HG03095 (cell line): Measurements from ENCODE around the gene RUVBL2.
"Not testable (repeated sequence)": the region's sequence is repeated elsewhere in the genome, so short reads cannot be mapped to it uniquely, and the experiment has no call there.

Source experiments
- ATAC-seq: cut with Tn5 transposase; IDR thresholded peaks from one replicate; pipeline ENCODE4 v1.9.1; 2021; ENCODE audit warnings: moderate library complexity; ENCODE audit not compliant: unreplicated experiment

The RUVBL2 gene

GRCh38 chr19:49016067-49016839 lies 22.6 kb downstream of the RUVBL2 start:
- no peak for ATAC-seq

- ATAC-seq: no peak
These were observed 23.5 kb downstream of the RUVBL2 start, which contains the start of gene LHB for GRCh38 chr19:49017041-49017665. LHB (minus strand) TSS chr19:49017091; CDS start chr19:49017081, 10 bp downstream.

- no peak for ATAC-seq
These were observed 24.1 kb downstream of the RUVBL2 start for GRCh38 chr19:49017666-49018351.

GRCh38 chr19:49018388-49019241 lies 24.9 kb downstream of the RUVBL2 start:
- ATAC-seq: not testable (repeated sequence)

- no peak for ATAC-seq
These were observed 25.7 kb downstream of the RUVBL2 start for GRCh38 chr19:49019242-49019932.

- ATAC-seq: no peak
These were observed 26.7 kb downstream of the RUVBL2 start for GRCh38 chr19:49020342-49020741.

- no peak for ATAC-seq
These were observed 27.5 kb downstream of the RUVBL2 start for GRCh38 chr19:49020931-49021895.

GRCh38 chr19:49022116-49022515 lies 28.4 kb downstream of the RUVBL2 start:
- no peak for ATAC-seq

- not testable (repeated sequence) for ATAC-seq
These were observed 30.5 kb downstream of the RUVBL2 start, which contains the start of gene CGB3 for GRCh38 chr19:49024233-49024632. CGB3 (minus strand) TSS chr19:49024333; CDS start chr19:49023971, 362 bp downstream.

GRCh38 chr19:49025088-49025487 lies 31.4 kb downstream of the RUVBL2 start:
- ATAC-seq: not testable (repeated sequence)

- ATAC-seq: not testable (repeated sequence)
These were observed 31.9 kb downstream of the RUVBL2 start for GRCh38 chr19:49025599-49025998.

- ATAC-seq: not testable (repeated sequence)
These were observed 35.0 kb downstream of the RUVBL2 start for GRCh38 chr19:49028686-49029085.

GRCh38 chr19:49029749-49030148 lies 36.1 kb downstream of the RUVBL2 start:
- ATAC-seq: not testable (repeated sequence)

- not testable (repeated sequence) for ATAC-seq
These were observed 36.6 kb downstream of the RUVBL2 start for GRCh38 chr19:49030323-49030722.

- not testable (repeated sequence) for ATAC-seq
These were observed 38.1 kb downstream of the RUVBL2 start, which contains the start of gene CGB2 for GRCh38 chr19:49031642-49032301. CGB2 (plus strand) TSS chr19:49031890; CDS start chr19:49032096, 206 bp downstream.

- ATAC-seq: not testable (repeated sequence)
These were observed 43.1 kb downstream of the RUVBL2 start, which contains the start of gene CGB1 for GRCh38 chr19:49036815-49037214. CGB1 (minus strand) TSS chr19:49036895; CDS start chr19:49036711, 184 bp downstream.

GRCh38 chr19:49038111-49038510 lies 44.4 kb downstream of the RUVBL2 start:
- ATAC-seq: not testable (repeated sequence)
